D721Med (cell line): ENCODE data around the gene IDI2.
A peak's percentile ranks its signal among the peaks of the same experiment; 100 is the strongest.
"Not testable (repeated sequence)": the region's sequence is repeated elsewhere in the genome, so short reads cannot be mapped to it uniquely, and the experiment has no call there.

Experiments used
- DNase-seq: peaks from one replicate; pipeline ENCODE4 v3.0.0; 2011; ENCODE audit warnings: low spot score; ENCODE audit not compliant: insufficient read length
- FAIRE-seq: peaks from 2 replicates; lab custom pipeline; 2011; peaks lifted over from hg19 to GRCh38; lab: Jason Lieb, UNC
- CTCF ChIP-seq: IDR thresholded peaks from 2 replicates; pipeline ENCODE4 v1.5.1; 2012; ENCODE audit warnings: mild to moderate bottlenecking, control low read depth; ENCODE audit not compliant: insufficient read depth; ENCODE audit errors: missing control alignments

Gene IDI2

GRCh38 chr10:1025683-1026082 lies at the start of gene IDI2:
Gene IDI2, minus strand, starts transcription at chr10:1025859. Its CDS starts 1,136 bp downstream, at chr10:1024723.
- no peak for DNase-seq
- no peak for TF ChIP-seq CTCF
- FAIRE-seq, result no peak

DNA sequence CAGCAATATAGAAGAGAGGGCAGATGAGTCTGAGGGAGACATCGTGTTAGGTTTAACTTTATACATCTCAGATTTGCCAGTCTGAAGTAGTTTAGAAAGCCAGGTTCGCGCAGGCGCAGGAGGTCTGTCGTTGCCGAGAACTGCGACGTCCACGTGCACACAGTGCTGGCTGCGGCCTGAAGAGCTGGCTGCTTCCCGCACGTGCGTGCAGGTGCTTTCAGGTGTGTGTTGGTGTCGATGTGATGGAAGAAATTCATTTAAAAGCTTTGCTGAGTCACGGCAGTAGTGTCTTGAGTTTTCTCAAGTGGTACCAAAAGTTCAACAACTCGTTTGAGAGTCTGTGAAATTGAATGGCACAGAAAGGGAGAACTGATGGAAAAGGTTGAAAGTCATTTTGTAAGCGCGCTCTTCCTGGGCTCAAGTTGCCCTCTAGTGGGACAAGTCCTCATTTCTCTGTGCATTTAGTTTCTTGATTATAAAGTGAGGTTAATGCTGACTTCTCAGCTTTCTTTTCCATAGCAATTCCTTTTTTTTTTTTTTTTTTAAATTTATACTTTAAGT lies 49.2 kb upstream of the IDI2 start:
- DNase-seq, result no peak
- no peak for FAIRE-seq
- TF ChIP-seq CTCF, result peak; percentile 9

GRCh38 chr10:1074052-1074747 lies 48.5 kb upstream of the IDI2 start:
- TF ChIP-seq CTCF, result no peak
- FAIRE-seq, result no peak
- DNase-seq, result no peak

GRCh38 chr10:1070919-1071318 lies 45.3 kb upstream of the IDI2 start:
- FAIRE-seq, result no peak
- no peak for TF ChIP-seq CTCF
- no peak for DNase-seq

DNA sequence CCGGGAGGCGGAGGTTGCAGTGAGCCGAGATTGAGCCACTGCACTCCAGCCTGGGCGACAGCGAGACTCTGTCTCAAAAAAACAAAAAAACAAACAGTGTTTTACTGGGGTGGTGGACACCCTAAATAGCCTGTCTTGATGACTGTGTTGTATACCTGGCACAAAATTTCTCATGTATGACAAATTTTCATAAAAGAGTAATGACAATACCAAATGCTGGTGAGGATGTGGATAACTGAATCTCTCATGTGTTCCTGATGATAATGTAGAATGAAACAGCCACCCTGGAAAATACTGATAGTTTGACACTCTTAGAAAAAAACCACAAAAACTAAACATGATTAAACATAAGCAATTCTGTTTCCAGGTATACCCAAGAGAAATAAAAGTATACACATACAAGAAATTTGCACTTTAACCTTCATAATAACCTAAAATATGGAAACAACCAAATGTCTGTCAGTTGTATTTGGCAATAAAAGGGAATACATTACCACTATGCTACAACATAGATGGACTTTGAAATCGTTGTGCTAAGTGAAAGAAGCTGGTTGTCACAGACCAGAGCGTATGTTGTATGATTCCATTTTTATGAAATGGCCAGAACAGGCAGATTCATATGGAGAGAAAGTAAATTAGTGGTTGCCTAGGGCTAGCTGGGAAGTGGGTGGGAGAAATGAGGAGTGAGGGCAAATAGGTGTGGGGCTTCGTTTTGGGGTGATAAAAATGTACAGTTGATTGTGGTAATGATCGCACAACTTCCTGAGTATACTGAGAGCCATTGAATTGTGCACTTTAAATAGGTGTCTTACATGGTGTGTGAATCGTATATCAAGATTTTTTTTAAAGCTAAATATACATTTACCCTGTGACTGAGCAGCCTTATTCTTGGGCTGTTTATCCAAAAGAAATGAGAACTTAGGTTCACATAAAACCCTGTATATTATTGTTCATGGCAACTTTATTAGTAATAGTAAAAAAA lies 43.0 kb upstream of the IDI2 start:
- peak; percentile 35 for FAIRE-seq
- no peak for DNase-seq
- TF ChIP-seq CTCF, result no peak

DNA sequence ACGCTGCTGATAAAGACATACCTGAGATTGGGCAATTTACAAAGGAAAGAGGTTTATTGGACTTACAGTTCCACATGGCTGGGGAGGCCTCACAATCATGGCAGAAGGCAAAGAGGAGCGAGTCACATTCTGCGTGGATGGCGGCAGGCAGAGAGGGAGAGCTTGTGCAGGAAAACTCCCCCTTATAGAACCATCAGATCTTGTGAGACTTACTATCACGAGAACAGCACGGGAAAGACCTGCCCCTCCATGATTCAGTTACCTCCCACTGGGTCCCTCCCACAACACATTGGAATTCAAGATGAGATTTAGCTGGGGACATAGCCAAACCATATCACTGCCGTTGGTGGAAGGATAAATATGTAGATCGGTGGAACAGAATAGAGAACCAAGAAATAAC lies 41.1 kb upstream of the IDI2 start:
- FAIRE-seq, result not testable (repeated sequence)

GRCh38 chr10:1064964-1065247 lies 39.2 kb upstream of the IDI2 start:
- TF ChIP-seq CTCF, result no peak
- DNase-seq, result no peak
- FAIRE-seq, result no peak

More for the DNA sequence above, 41.1 kb upstream of the IDI2 start:
- not testable (repeated sequence) for DNase-seq
